Measurements from ENCODE around the gene ZNF730.

ZNF730 gene

DNA sequence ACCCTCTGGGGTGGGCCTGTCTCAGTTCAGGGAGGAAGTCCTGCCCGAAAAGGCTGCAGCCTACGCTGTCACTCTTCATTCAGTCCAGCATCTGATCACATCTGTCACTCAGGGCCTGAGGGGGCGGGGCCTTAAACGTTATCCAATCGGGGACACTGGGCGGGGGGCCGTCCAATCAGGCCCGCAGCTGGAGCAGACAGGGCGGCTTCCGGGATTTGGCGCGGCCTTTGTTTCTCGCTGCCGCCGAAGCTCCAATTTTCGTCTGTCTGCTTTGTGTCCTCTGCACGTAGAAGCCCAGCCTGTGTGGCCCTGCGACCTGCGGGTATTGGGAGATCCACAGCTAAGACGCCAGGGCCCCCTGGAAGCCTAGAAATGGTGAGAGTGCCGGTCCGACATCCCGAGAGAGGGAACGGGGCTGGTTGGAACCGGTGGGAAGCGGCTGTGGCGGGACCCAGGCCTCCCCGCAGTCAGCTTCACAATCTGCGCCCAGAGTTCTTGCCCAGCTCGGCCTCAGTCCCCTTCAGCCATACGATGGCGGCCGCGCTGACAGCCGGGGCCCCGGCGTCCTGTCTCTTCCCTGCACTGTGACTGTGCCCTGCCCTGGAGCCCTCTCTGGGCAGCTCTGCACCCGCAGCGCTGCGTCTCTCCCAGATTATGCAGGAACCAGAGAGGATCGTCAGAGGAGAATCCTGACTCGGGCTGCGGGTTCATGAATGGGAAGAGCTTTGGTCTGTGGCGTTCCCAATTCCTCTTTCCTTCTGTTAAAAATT is at the start of gene ZNF730:
TSS of gene ZNF730 (plus strand) at position 224 of the 770 bp plus-strand sequence. CDS start at position 373, 149 bp downstream.
- 0 out of 2 replicates have a peak, but pooled peaks have one; percentile 10 for TF ChIP-seq GATA2 (IDR thresholded peaks at IDR 0.05; ENCODE audit: low read depth, low read length)
- no peak for TF ChIP-seq GATA3 (IDR thresholded peaks at IDR 0.05; ENCODE audit: low read depth, low read length)

DNA sequence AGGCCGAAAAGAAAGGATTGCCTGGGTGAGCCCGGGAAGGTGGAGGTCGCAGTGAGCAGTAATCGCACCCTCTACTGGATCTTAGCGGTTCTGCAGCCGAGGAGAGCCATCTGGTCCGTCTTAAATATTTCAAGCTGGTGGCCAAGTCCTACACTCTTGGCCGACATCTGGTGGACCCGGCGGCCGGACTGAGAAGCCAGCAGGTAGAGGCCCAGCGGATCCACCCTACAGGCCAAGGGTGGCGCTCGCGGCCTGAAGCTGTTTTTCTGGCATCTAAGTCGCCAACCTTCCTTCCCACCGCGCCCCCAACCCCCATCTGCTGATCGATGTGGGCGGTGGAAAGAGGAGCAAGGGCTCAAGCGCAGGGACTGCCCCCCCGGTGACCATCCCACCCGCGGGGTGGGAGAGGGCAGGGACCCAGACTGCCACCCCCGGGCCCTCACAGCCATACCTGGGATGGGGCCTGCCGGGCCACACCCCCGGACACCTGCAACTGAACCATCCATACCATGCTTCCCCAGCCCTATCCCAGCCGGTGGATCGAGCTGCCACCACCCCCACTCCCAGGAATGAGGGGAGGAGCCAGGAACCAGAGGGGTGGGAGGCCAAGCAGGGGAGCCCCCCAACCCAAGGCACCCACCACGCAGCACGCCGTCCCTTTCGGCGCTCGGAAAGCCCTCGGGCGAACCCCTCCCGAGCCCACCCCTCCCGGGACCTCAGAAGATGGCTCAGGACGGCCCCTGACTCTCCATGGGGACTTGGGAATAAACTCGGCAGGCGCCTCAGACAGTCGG is 46.3 kb upstream of the ZNF730 start:
- TF ChIP-seq GATA3 (IDR thresholded peaks at IDR 0.05; ENCODE audit: low read depth, low read length) (no peak), GATA2 (IDR thresholded peaks at IDR 0.05; ENCODE audit: low read depth, low read length) (no peak)

DNA sequence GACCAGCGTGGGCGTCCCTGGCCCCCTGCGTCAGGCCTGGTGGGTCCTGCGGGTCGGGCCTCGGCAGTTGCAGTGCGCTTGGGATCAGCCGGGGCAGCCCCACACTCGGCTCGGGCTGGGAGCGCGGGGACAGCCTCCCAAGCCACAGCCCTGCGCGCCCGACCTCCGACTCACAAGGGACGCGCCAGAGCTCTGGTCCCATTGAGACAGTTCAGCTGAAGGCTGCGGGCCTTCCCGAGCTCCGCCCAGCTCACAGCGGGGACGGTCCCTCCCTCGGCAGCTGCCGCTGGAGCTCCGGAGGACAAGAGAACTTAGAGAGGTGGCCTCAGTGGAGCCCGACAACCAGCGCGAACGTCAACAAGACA is 45.7 kb upstream of the ZNF730 start:
- TF ChIP-seq GATA3 (IDR thresholded peaks at IDR 0.05; ENCODE audit: low read depth, low read length) (no peak), GATA2 (IDR thresholded peaks at IDR 0.05; ENCODE audit: low read depth, low read length) (no peak)

DNA sequence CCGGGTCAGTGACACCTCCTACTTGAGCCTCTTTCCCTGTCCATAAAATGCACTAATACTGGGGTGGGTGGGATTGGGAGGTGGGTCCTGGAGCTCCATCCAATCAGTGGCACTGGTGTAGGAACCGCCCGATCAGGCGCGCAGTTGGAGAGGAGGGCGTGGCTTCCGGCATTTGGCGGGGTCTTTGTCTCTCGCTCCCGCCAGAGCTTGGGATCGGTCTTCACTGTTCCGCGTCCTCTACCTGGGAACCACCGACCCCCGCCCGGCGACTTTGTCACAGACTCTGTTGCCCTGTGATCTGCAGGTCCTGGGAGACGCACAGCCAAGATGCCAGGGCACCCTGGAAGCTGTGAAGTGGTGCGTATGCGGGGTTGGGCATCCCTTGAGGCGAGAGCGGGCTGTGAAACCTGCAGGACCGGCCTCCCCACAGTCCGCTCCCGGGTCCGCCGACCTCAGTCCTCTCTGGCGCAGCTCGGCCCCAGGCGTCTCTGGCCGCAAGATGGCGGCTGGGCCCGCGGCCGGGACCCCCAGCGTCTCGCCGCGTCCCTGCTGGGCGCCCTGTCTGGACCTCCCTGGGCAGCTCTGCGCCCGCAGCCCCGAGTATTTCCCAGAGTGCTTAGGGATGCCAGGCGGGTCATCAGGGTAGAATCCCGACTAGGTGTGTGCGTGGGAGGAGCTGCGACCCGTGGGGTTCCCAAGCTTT is 41.6 kb upstream of the ZNF730 start:
- no peak for TF ChIP-seq GATA2 (IDR thresholded peaks at IDR 0.05; ENCODE audit: low read depth, low read length)
- TF ChIP-seq GATA3 (IDR thresholded peaks at IDR 0.05; ENCODE audit: low read depth, low read length) = no peak

DNA sequence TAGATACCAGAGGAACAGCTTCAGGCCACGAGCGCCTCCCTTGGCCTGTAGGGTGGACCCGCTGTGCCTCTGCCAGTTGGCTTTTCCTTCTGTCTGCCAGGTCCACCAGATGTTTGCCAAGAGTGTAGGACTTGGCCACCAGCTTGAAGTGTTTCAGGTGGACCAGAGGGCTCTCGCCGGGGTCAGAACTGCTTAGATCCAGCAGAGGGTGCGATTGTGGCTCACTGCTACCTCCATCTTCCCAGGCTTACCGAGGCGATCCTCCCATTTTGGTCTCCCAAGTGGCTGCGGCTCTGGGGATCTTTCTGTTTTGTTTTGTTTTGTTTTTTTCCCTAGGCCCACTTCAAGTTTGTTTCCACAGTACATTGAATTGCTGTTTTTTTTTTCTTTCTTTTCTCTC is 23.0 kb upstream of the ZNF730 start:
- TF ChIP-seq GATA2 (IDR thresholded peaks at IDR 0.05; ENCODE audit: low read depth, low read length) = no peak

DNA sequence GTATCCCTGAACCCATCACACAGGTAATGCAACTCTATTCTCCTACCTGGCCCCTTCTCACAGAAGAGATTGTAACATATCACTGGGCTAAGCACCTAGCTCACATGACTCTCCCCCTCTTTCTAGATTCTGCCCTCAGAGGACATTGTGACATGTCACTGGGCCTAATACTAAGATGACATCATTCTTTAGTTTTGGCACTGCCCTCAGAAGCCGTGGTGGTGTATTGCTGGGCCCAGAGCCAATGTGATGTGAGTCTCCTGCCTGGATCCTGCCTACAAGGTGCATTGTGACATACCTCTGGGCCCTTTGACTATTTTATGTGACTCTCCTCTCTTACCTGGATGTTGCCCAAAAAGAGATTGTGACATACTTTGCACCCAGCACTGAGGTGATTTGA is 21.4 kb upstream of the ZNF730 start:
- TF ChIP-seq GATA3 (IDR thresholded peaks at IDR 0.05; ENCODE audit: low read depth, low read length) (no peak), GATA2 (IDR thresholded peaks at IDR 0.05; ENCODE audit: low read depth, low read length) (no peak)

DNA sequence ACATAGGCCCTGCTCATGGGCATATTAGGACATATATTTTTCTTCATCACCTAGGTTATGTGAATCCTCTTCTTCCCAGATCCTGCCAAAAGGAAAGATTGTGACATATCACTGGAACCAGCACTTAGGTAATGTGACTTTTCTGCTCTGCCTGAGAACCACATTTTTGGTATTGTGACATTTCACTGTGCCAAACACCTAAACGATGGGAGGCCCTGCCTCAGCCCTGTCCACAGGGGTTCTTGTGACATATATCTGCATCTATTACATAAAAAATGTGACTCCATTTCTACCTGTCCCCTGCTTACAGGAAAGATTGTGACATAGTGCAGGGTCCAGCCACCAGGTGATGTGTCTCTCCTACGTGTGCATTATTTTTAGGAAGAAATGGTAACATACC is 18.5 kb upstream of the ZNF730 start:
- TF ChIP-seq GATA3 (IDR thresholded peaks at IDR 0.05; ENCODE audit: low read depth, low read length) (no peak), GATA2 (IDR thresholded peaks at IDR 0.05; ENCODE audit: low read depth, low read length) (no peak)

DNA sequence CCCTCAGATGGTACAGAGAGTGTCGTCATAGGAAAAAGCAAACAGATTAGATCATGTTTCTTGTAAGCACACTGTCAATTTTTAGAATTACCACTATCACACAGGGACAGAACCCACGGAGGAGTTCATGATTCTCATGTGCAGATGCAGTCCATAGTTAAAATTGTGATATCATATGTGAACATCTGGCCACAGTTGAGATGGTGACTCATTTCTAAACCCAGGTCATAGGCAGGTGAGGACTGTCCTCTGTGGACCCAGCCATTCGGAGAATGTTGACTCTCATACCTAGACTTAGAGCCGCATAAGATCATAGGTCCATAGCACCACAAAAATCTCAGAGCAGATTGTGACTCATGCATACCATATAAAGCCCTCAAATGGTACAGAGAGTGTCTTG is 17.8 kb upstream of the ZNF730 start:
- TF ChIP-seq GATA2 (IDR thresholded peaks at IDR 0.05; ENCODE audit: low read depth, low read length) (no peak), GATA3 (IDR thresholded peaks at IDR 0.05; ENCODE audit: low read depth, low read length) (no peak)

DNA sequence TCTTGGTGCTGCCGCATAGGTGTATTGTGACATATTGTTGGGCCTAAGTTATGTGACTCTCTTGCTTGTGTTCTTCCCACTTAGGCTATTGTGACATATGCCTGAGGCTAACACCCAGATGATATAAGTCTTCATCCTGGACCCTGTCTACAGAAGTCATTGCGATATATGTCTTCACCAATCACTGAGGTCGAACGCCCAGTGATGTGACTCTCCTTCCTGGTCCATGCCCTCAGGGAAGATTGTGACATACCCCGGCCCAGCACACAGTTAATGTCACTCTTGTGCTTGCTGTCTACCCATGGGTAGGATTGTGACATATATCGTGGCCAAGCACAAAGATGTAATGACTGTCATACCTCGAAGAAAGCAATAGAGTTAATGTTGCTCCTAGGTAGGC is 16.9 kb upstream of the ZNF730 start:
- no peak for TF ChIP-seq GATA2 (IDR thresholded peaks at IDR 0.05; ENCODE audit: low read depth, low read length)
- TF ChIP-seq GATA3 (IDR thresholded peaks at IDR 0.05; ENCODE audit: low read depth, low read length) = no peak

DNA sequence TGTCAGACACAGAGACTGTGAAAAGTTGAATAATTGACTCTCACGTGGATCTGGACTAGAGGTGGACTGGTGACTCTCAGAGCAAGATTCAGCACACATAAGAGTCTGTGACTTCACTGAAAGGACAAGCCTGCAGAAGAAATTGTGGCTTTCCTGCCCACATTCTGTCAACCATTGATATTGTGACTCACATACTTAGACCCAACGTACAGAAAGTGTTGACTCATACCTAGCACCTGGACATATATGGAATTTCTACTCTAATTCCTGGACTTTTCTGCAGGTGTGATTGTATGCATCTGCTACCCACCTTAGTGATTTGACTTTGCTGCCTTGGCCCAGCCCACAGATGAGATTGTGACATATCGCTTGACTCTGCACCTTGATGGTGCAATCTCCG is 15.6 kb upstream of the ZNF730 start:
- TF ChIP-seq GATA3 (IDR thresholded peaks at IDR 0.05; ENCODE audit: low read depth, low read length) (no peak), GATA2 (IDR thresholded peaks at IDR 0.05; ENCODE audit: low read depth, low read length) (no peak)

DNA sequence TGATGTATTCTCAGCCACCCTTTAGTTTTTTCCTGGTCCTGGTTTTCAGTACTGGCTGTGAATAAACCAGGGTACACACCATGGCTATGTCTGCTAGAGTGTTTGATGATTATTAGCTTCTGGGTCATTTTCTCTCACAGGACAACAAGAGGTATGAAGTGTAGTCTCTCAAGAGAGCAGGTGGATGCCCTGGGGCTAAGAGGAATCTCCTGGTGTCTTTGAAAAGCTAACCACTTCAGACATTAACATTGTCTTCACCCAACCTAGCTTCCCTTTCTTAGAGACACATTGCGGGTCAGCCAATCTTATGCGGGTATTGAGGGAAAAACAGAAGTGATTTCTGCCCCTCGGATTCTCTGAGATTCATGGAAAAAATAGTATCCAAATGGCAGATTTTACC is 1.6 kb downstream of the ZNF730 start:
- no peak for TF ChIP-seq GATA3 (IDR thresholded peaks at IDR 0.05; ENCODE audit: low read depth, low read length)
- no peak for TF ChIP-seq GATA2 (IDR thresholded peaks at IDR 0.05; ENCODE audit: low read depth, low read length)

DNA sequence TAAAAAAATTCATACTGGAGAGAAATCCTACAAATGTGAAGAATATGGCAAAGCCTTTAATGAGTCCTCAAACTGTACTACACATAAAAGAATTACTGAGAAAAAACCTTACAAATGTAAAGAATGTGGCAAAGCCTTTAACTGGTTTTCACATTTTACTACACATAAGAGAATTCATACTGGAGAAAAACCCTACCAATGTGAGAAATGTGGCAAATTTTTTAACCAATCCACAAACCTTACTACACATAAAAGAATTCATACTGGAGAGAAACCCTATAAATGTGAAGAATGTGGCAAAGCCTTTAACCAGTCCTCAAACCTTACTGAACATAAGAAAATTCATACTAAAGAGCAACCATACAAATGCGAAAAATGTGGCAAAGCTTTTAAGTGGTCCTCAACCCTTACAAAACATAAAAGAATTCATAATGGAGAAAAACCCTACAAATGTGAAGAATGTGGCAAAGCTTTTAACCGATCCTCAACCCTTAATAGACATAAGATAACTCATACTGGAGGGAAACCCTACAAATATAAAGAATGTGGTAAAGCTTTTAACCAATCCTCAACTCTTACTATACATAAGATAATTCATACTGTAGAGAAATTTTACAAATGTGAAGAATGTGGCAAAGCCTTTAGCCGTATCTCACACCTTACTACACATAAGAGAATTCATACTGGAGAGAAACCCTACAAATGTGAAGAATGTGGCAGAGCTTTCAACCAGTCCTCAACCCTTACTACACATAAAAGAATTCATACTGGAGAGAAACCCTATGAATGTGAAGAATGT is 29.0 kb downstream of the ZNF730 start:
- TF ChIP-seq GATA2 (IDR thresholded peaks at IDR 0.05; ENCODE audit: low read depth, low read length) (no peak), GATA3 (IDR thresholded peaks at IDR 0.05; ENCODE audit: low read depth, low read length) (no peak)

DNA sequence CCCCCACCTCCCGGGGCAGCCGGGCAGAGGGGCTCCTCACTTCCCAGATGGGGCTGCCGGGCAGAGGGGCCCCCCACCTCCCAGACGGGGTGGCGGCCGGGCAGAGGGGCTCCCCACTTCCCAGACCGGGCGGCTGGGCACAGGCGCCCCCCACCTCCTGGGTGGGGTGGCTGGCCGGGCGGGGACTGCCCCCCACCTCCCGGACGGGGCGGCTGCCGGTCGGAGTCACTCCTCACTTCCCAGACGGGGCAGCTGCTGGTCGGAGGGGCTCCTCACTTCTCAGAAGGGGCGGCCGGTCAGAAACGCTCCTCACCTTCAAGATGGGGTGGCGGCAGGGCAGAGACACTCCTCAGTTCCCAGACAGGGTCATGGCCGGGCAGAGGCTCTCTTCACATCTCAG is 43.9 kb downstream of the ZNF730 start:
- TF ChIP-seq GATA3 (IDR thresholded peaks at IDR 0.05; ENCODE audit: low read depth, low read length) (no peak), GATA2 (IDR thresholded peaks at IDR 0.05; ENCODE audit: low read depth, low read length) (no peak)

DNA sequence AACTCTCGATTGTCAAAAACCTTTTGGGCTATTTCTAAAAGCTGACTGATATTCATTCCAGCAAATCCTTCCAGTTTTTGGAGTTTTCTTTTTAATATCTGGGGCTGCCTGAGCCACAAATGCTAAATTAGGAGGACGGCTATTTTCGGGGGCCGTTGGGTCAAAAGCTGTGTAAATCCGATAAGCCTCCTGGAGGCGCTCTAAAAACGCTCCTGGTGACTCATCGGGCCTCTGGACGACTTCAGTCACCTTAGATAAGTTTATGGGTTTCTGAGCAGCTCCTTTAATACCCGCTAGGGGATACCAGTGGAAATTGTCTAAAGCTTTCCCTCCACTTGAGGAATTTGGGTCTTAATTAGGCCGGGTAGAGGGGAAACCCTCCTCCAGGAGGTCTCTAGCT is 66.4 kb downstream of the ZNF730 start:
- no peak for TF ChIP-seq GATA2 (IDR thresholded peaks at IDR 0.05; ENCODE audit: low read depth, low read length)
- no peak for TF ChIP-seq GATA3 (IDR thresholded peaks at IDR 0.05; ENCODE audit: low read depth, low read length)

Measured in SH-SY5Y (cell line).